HepG2 (cell line): ENCODE data around the gene C9orf50. TPM values are rescaled to one million over a fixed set of nuclear protein-coding genes. Genes with fewer than 3 reads are reported as not detected.

Experiments
- BORCS8-MEF2B ChIP-seq: sonication (generic); formaldehyde crosslinking; IDR thresholded peaks from 2 replicates; pipeline ENCODE4 v1.8.0; 2022; ENCODE audit warnings: mild to moderate bottlenecking, missing genetic modification reagents
- FOXO1 ChIP-seq: sonication (generic); formaldehyde crosslinking; IDR thresholded peaks from 2 replicates; pipeline ENCODE4 v1.4.0; 2020; ENCODE audit warnings: missing genetic modification reagents
- GFI1 ChIP-seq: sonication (generic); formaldehyde crosslinking; IDR thresholded peaks from 2 replicates; pipeline ENCODE4 v1.5.0; 2020; ENCODE audit warnings: missing genetic modification reagents, mild to moderate bottlenecking, borderline replicate concordance
- MAZ ChIP-seq, 2 experiments: sonication (generic) in 1 of 2; formaldehyde crosslinking in 1 of 2; IDR thresholded peaks; 2 replicates each; pipeline versions ENCODE4 v1.5.0 to v1.6.1; 2012 to 2020; ENCODE audit warnings: low read depth in 2 of 2, mild to moderate bottlenecking in 2 of 2, borderline replicate concordance in 1 of 2, improper control_type of control experiment in 1 of 2, low read length in 1 of 2, missing genetic modification reagents in 1 of 2, moderate library complexity in 1 of 2
- NFE2 ChIP-seq: sonication (generic); formaldehyde crosslinking; IDR thresholded peaks from 2 replicates; pipeline ENCODE4 v1.4.0; 2020; ENCODE audit warnings: missing genetic modification reagents
- POLR2AphosphoS2 ChIP-seq: IDR thresholded peaks from 2 replicates; pipeline ENCODE4 v1.6.1; 2011; ENCODE audit warnings: low read depth, low read length, improper control_type of control experiment
- RXRB ChIP-seq: IDR thresholded peaks from 2 replicates; pipeline ENCODE4 v1.6.1; 2016; ENCODE audit warnings: borderline replicate concordance, missing genetic modification reagents, missing compliant biosample characterization
- SPEN ChIP-seq: sonication (generic); formaldehyde crosslinking; IDR thresholded peaks from 2 replicates; pipeline ENCODE4 v1.5.1; 2020; ENCODE audit warnings: low read depth, mild to moderate bottlenecking, missing genetic modification reagents
- TCF7 ChIP-seq: sonication (generic); IDR thresholded peaks from 2 replicates; pipeline ENCODE4 v1.6.1; 2016; ENCODE audit warnings: antibody characterized with exemption, low read depth
- THYN1 ChIP-seq: sonication (generic); formaldehyde crosslinking; IDR thresholded peaks from 2 replicates; pipeline ENCODE4 v1.8.1; 2023; ENCODE audit warnings: low read depth, mild to moderate bottlenecking, moderate library complexity, missing genetic modification reagents, borderline replicate concordance
- ZFP82 ChIP-seq: sonication (generic); formaldehyde crosslinking; IDR thresholded peaks from 2 replicates; pipeline ENCODE4 v1.5.1; 2020; ENCODE audit warnings: mild to moderate bottlenecking, missing genetic modification reagents, borderline replicate concordance
- ZKSCAN5 ChIP-seq: sonication (generic); formaldehyde crosslinking; IDR thresholded peaks from 2 replicates; pipeline ENCODE4 v1.5.1; 2020; ENCODE audit warnings: mild to moderate bottlenecking, missing genetic modification reagents
- ZNF12 ChIP-seq: sonication (generic); formaldehyde crosslinking; IDR thresholded peaks from 2 replicates; pipeline ENCODE4 v1.5.0; 2020; ENCODE audit warnings: missing genetic modification reagents
- ZNF333 ChIP-seq: sonication (generic); formaldehyde crosslinking; IDR thresholded peaks from 2 replicates; pipeline ENCODE4 v1.4.0; 2020; ENCODE audit warnings: mild to moderate bottlenecking, missing genetic modification reagents, borderline replicate concordance
- ZSCAN12 ChIP-seq: sonication (generic); formaldehyde crosslinking; IDR thresholded peaks from 2 replicates; pipeline ENCODE4 v1.9.0; 2021; ENCODE audit warnings: mild to moderate bottlenecking, missing genetic modification reagents
- polyA plus RNA-seq, 8 experiments: library from polyadenylated mRNA; depleted of rRNA in 3 of 8; stranded (reverse) in 7 of 8; unstranded in 1 of 8; fragments of >200 nt; fragmentation: Illumina TruSeq in 4 of 8; extraction: Trizol in 4 of 8; gene quantifications; 2 replicates each; pipeline versions ENCODE4 v1.2.1 to v1.2.3, GENCODE V29; 2011 to 2016; ENCODE audit warnings: low read depth in 4 of 8, missing spikeins in 1 of 8, mixed read lengths in 1 of 8; ENCODE audit not compliant: insufficient read depth in 1 of 8
- total RNA-seq, 5 experiments: library from RNA; depleted of rRNA; stranded (reverse); fragments of >200 nt; fragmentation: Illumina TruSeq; extraction: Trizol; gene quantifications; 2 replicates each; pipeline ENCODE4 v1.2.3, GENCODE V29; 2016; ENCODE audit warnings: low read depth in 1 of 5
- TF ChIP-seq, protein P1 (sequence below): sonication (generic); formaldehyde crosslinking; IDR thresholded peaks from 2 replicates; pipeline ENCODE4 v1.5.1; 2020; ENCODE audit warnings: missing genetic modification reagents, mild to moderate bottlenecking, borderline replicate concordance
- TF ChIP-seq, protein P2 (sequence below), 2 experiments: sonication (generic) in 1 of 2; formaldehyde crosslinking in 1 of 2; IDR thresholded peaks; 2 replicates each; pipeline versions ENCODE4 v1.5.1 to v1.6.1; 2011 to 2020; ENCODE audit warnings: borderline replicate concordance in 1 of 2, low read depth in 1 of 2, low read length in 1 of 2, mild to moderate bottlenecking in 1 of 2, missing genetic modification reagents in 1 of 2, moderate library complexity in 1 of 2
- TF ChIP-seq, protein P3 (sequence below): sonication (generic); formaldehyde crosslinking; IDR thresholded peaks from 2 replicates; pipeline ENCODE4 v1.8.1; 2023; ENCODE audit warnings: mild to moderate bottlenecking, missing genetic modification reagents
- TF ChIP-seq, protein P4 (sequence below): sonication (generic); formaldehyde crosslinking; conservative IDR thresholded peaks from 2 replicates; pipeline ENCODE4 v1.4.0; 2020; ENCODE audit warnings: missing genetic modification reagents
- TF ChIP-seq, protein P5 (sequence below): sonication (generic); formaldehyde crosslinking; IDR thresholded peaks from 2 replicates; pipeline ENCODE4 v1.4.0; 2020; ENCODE audit warnings: mild to moderate bottlenecking, missing genetic modification reagents

C9orf50 gene
- total and polyA plus RNA-seq, 2 of the 13 experiments (the other 11 are each of a cell fraction or from before 2014, with no cell fraction given): not detected

DNA sequence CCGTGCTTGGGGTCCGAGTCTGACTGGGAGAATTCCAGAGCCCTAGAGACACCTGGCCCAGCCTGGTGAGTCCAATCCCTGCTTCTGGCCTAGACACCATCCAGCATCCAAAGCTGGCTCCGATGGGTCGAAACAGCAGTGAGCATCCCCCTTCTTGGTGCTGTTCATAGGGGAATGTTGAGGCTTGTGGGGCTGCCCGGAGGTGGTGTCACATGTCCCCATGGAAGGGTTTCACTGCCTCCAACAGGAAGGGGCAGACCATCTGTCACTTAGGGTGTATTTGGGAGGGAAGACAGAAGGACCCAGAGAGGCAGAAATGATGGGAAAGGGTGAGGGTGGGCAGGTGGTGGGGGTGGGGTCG, 13.9 kb downstream of the C9orf50 start (continued):
- TF ChIP-seq, protein P1, sequence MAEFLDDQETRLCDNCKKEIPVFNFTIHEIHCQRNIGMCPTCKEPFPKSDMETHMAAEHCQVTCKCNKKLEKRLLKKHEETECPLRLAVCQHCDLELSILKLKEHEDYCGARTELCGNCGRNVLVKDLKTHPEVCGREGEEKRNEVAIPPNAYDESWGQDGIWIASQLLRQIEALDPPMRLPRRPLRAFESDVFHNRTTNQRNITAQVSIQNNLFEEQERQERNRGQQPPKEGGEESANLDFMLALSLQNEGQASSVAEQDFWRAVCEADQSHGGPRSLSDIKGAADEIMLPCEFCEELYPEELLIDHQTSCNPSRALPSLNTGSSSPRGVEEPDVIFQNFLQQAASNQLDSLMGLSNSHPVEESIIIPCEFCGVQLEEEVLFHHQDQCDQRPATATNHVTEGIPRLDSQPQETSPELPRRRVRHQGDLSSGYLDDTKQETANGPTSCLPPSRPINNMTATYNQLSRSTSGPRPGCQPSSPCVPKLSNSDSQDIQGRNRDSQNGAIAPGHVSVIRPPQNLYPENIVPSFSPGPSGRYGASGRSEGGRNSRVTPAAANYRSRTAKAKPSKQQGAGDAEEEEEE: no peak
- TF ChIP-seq ZNF12 (CRISPR knock-in tag): no peak
- TF ChIP-seq MAZ (IDR thresholded peaks at IDR 0.05; ENCODE audit: borderline replicate concordance, low read depth, low read length): peak; percentile 40; the same call in 1 of the 2 replicates
- TF ChIP-seq MAZ (CRISPR knock-in tag; IDR thresholded peaks at IDR 0.05; ENCODE audit: low read depth): no peak
- no peak for TF ChIP-seq ZFP82
- TF ChIP-seq THYN1 (CRISPR knock-in tag): no peak
- TF ChIP-seq TCF7: no peak
- TF ChIP-seq, protein P2, sequence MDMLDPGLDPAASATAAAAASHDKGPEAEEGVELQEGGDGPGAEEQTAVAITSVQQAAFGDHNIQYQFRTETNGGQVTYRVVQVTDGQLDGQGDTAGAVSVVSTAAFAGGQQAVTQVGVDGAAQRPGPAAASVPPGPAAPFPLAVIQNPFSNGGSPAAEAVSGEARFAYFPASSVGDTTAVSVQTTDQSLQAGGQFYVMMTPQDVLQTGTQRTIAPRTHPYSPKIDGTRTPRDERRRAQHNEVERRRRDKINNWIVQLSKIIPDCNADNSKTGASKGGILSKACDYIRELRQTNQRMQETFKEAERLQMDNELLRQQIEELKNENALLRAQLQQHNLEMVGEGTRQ (IDR thresholded peaks at IDR 0.05; ENCODE audit: low read depth, low read length): no peak
- TF ChIP-seq, protein P2 (CRISPR knock-in tag; IDR thresholded peaks at IDR 0.05; ENCODE audit: borderline replicate concordance): no peak
- TF ChIP-seq RXRB: no peak
- no peak for TF ChIP-seq ZSCAN12
- no peak for TF ChIP-seq FOXO1
- TF ChIP-seq ZNF333 (CRISPR knock-in tag): no peak
- TF ChIP-seq NFE2 (CRISPR knock-in tag): no peak
- TF ChIP-seq, protein P3, sequence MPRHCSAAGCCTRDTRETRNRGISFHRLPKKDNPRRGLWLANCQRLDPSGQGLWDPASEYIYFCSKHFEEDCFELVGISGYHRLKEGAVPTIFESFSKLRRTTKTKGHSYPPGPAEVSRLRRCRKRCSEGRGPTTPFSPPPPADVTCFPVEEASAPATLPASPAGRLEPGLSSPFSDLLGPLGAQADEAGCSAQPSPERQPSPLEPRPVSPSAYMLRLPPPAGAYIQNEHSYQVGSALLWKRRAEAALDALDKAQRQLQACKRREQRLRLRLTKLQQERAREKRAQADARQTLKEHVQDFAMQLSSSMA (CRISPR knock-in tag): no peak
- TF ChIP-seq BORCS8-MEF2B: no peak
- no peak for TF ChIP-seq ZKSCAN5 (CRISPR knock-in tag)
- TF ChIP-seq, protein P4, sequence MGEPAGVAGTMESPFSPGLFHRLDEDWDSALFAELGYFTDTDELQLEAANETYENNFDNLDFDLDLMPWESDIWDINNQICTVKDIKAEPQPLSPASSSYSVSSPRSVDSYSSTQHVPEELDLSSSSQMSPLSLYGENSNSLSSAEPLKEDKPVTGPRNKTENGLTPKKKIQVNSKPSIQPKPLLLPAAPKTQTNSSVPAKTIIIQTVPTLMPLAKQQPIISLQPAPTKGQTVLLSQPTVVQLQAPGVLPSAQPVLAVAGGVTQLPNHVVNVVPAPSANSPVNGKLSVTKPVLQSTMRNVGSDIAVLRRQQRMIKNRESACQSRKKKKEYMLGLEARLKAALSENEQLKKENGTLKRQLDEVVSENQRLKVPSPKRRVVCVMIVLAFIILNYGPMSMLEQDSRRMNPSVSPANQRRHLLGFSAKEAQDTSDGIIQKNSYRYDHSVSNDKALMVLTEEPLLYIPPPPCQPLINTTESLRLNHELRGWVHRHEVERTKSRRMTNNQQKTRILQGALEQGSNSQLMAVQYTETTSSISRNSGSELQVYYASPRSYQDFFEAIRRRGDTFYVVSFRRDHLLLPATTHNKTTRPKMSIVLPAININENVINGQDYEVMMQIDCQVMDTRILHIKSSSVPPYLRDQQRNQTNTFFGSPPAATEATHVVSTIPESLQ (CRISPR knock-in tag): no peak
- TF ChIP-seq POLR2AphosphoS2: no peak
- no peak for TF ChIP-seq SPEN (CRISPR knock-in tag)
- no peak for TF ChIP-seq GFI1 (CRISPR knock-in tag)
- TF ChIP-seq, protein P5, sequence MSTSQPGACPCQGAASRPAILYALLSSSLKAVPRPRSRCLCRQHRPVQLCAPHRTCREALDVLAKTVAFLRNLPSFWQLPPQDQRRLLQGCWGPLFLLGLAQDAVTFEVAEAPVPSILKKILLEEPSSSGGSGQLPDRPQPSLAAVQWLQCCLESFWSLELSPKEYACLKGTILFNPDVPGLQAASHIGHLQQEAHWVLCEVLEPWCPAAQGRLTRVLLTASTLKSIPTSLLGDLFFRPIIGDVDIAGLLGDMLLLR (CRISPR knock-in tag): no peak
